Measurements from ENCODE around the gene HOMER3. TPM values are rescaled to one million over a fixed set of nuclear protein-coding genes. Genes with fewer than 3 reads are reported as not detected.

Gene HOMER3
- total and polyA plus RNA-seq, 9 donors = 7.8 to 29.2 (median 18.6) TPM

DNA sequence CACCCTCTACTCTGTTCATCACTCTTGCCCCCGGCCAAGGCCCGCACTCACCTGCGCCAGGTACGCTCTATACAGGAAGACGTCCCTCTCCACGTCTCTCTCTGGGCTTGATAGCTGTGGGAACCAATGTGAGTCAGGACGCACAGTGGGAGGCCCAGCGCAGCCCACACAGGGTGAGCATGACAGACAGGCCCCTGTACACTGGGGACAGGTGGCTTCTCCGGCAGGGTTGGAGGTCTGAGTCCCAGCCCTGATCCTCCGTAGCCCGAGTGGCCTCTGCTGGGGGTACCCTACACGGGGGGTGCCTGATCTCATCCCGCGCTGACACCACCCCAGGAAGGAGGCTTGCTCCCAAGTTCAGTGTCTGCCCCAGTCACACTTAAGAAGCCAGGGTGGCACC is 28.1 kb downstream of the HOMER3 start:
- Histone ChIP-seq H3K4me3 (no peak overlapping the region), H3K36me3 (no peaks in the 10 kb centered on the region), H3K9me3 (no peaks in the 10 kb centered on the region), H3K4me1 (ENCODE audit: insufficient read depth) (peaks cover 3% of the 10 kb centered on the region), H3K27me3 (no peaks in the 10 kb centered on the region), H3K27ac (no peak overlapping the region)
- TF ChIP-seq, protein P1, sequence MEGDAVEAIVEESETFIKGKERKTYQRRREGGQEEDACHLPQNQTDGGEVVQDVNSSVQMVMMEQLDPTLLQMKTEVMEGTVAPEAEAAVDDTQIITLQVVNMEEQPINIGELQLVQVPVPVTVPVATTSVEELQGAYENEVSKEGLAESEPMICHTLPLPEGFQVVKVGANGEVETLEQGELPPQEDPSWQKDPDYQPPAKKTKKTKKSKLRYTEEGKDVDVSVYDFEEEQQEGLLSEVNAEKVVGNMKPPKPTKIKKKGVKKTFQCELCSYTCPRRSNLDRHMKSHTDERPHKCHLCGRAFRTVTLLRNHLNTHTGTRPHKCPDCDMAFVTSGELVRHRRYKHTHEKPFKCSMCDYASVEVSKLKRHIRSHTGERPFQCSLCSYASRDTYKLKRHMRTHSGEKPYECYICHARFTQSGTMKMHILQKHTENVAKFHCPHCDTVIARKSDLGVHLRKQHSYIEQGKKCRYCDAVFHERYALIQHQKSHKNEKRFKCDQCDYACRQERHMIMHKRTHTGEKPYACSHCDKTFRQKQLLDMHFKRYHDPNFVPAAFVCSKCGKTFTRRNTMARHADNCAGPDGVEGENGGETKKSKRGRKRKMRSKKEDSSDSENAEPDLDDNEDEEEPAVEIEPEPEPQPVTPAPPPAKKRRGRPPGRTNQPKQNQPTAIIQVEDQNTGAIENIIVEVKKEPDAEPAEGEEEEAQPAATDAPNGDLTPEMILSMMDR (IDR thresholded peaks at IDR 0.05) = no peak
- TF ChIP-seq EP300 (IDR thresholded peaks at IDR 0.05) = no peak
- TF ChIP-seq POLR2A (IDR thresholded peaks at IDR 0.05) = no peak
- WGBS, 3 donors = 91 to 96% (median 93%) methylated on average over 14 of the region's 14 CpGs
- intact Hi-C loops (cut with DNase I) = no loop called here
- DNase-seq = no peak

DNA sequence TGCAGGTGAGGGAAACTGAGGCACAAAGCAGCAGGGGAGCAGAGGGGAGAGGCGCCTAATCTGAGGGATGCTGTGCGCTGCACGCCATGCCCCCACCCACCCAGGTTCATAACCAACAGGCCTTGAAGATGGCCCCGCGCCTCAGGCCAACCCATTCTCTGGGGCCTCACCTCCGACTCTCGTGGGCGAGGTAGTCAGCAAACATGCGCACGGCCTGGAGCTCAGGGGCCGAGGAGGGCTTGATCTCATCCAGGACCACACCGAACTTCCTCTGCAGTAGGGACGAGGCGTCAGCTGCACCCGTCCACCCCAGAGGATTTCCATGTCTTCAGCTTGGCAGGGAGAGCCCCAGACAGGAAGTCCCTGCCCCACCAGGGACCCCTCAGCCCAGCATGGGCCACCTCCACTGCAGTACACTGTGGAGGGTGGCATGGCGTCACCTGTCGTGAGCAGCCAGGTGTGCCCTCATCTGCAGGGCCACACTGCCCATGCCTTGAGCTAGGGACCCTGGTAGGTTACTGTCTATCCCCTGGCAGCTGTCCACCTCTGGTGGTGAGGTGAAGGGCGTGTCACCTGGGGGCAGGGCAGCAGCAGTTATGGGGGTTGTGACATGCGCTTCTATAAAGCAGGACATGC is 30.1 kb downstream of the HOMER3 start:
- no peak overlapping the region for H3K27ac ChIP-seq
- intact Hi-C loops (cut with DNase I) = no loop called here
- 90 to 94% (median 94%) methylated on average over 19 of the region's 19 CpGs for WGBS, 3 donors
- TF ChIP-seq POLR2A (IDR thresholded peaks at IDR 0.05) = no peak
- TF ChIP-seq, protein P1 (IDR thresholded peaks at IDR 0.05) = no peak
- no peaks in the 10 kb centered on the region for H3K27me3 ChIP-seq
- no peaks in the 10 kb centered on the region for H3K4me1 ChIP-seq (ENCODE audit: insufficient read depth)
- no peaks in the 10 kb centered on the region for H3K36me3 ChIP-seq
- H3K4me3 ChIP-seq = no peak overlapping the region
- no peak for DNase-seq
- no peaks in the 10 kb centered on the region for H3K9me3 ChIP-seq

DNA sequence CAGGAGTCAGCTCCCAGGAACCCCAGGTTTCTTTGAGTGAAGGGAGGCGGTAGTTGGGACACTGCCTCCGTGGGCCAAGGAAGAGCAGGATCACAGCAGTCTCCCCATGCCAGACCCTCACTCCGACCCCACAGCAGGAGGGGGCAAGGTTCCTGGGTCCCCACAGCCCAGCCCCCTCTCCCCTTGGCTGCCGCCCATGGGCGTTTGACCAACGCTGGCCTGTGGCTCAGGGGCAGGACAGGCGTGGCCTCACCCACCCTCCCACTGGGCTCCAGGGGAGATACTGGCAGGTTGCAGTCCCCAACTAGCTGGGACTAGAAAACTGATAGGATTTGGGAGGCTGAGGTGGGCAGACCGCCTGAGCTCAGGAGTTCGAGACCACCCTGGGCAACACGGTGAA is 31.0 kb downstream of the HOMER3 start:
- H3K4me3 ChIP-seq = no peak overlapping the region
- H3K27ac ChIP-seq = no peak overlapping the region
- 83 to 89% (median 86%) methylated on average over 10 of the region's 10 CpGs for WGBS, 3 donors
- intact Hi-C loops (cut with DNase I) = no loop called here
- no peaks in the 10 kb centered on the region for H3K4me1 ChIP-seq (ENCODE audit: insufficient read depth)
- H3K9me3 ChIP-seq = no peaks in the 10 kb centered on the region
- H3K27me3 ChIP-seq = no peaks in the 10 kb centered on the region
- TF ChIP-seq, protein P1 (IDR thresholded peaks at IDR 0.05) = no peak
- no peak for TF ChIP-seq POLR2A (IDR thresholded peaks at IDR 0.05)
- TF ChIP-seq EP300 (IDR thresholded peaks at IDR 0.05) = no peak
- H3K36me3 ChIP-seq = no peaks in the 10 kb centered on the region
- DNase-seq = no peak

DNA sequence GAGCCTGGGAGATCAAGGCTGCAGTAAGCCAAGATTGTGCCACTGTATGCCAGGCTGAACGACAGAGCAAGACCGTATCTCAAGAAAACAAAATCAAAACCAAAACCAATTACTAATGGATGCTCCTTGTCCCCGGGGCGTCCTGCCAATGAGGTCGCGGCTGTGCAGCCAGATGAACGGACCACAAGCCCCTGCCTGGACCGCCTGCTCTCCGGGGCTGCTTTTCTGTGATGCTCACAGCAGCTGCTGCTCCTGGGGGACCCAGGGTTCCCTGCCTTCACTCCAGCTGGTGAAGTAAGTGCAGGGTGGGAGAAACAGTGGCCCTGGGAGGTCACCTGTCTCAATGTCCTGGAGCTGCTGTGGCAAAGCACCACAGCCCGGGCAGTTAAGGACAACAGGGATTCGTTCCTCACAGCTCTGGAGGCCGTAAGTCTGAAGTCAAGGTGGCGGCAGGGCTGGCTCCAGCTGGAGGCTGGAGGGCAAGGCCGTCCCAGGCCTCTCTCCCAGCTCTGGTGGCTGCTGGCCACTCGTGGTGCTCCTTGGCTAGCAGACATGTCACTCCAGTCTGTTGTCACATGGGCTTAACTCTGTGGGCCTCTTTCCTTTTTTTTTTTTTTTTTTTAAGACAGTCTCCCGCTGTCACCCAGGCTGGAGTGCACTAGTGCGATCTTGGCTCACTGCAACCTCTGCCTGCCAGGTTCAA is 31.9 kb downstream of the HOMER3 start:
- H3K4me1 ChIP-seq (ENCODE audit: insufficient read depth) = no peaks in the 10 kb centered on the region
- TF ChIP-seq POLR2A (IDR thresholded peaks at IDR 0.05) (no peak), EP300 (IDR thresholded peaks at IDR 0.05) (no peak)
- H3K27ac ChIP-seq = no peak overlapping the region
- 79 to 91% (median 82%) methylated on average over 17 of the region's 17 CpGs for WGBS, 3 donors
- DNase-seq = no peak
- no peak overlapping the region for H3K4me3 ChIP-seq
- H3K36me3 ChIP-seq = no peaks in the 10 kb centered on the region
- H3K9me3 ChIP-seq = no peaks in the 10 kb centered on the region
- intact Hi-C loops (cut with DNase I) = no loop called here
- no peaks in the 10 kb centered on the region for H3K27me3 ChIP-seq

All from ovary (tissue), 9 donors.